Gastrocnemius medialis (tissue), 4 donors: ENCODE data around the gene TESK2. TPM values are rescaled to one million over a fixed set of nuclear protein-coding genes. Genes with fewer than 3 reads are reported as not detected.

Experiments
- ATAC-seq, 2 donors: fragments of 150-250 bp; one replicate each; pipeline ENCODE4 v1.9.1; 2016
- DNase-seq, 2 donors: peaks; one replicate each; pipeline ENCODE4 v3.0.0-alpha.2; 2019
- H3K27ac ChIP-seq, 4 donors: fragments of 200-600 bp; sonication (generic); 1 replicate in 1 of 4; 2 replicates in 3 of 4; pipeline ENCODE4 v1.5.1; 2016 to 2018; ENCODE audit warnings: mild to moderate bottlenecking in 2 of 4, moderate library complexity in 1 of 4
- H3K27me3 ChIP-seq, 3 donors: fragments of 200-600 bp; sonication (generic) in 2 of 3; 1 replicate in 1 of 3; 2 replicates in 2 of 3; pipeline versions ENCODE4 v1.5.1 to v1.6.0; 2016 to 2019; ENCODE audit warnings: mild to moderate bottlenecking in 1 of 3, moderate library complexity in 1 of 3
- H3K36me3 ChIP-seq, 2 donors: fragments of 200-600 bp; sonication (generic) in 1 of 2; one replicate each; pipeline ENCODE4 v1.5.1; 2017 to 2018
- H3K4me1 ChIP-seq, 2 donors: fragments of 200-600 bp; sonication (generic) in 1 of 2; one replicate each; pipeline ENCODE4 v1.5.1; 2016 to 2017; ENCODE audit warnings: mild to moderate bottlenecking in 2 of 2
- H3K4me3 ChIP-seq, 4 donors: fragments of 200-600 bp; sonication (generic) in 3 of 4; 1 replicate in 1 of 4; 2 replicates in 3 of 4; pipeline ENCODE4 v1.5.1; 2016 to 2019; ENCODE audit warnings: mild to moderate bottlenecking in 2 of 4
- H3K9me3 ChIP-seq, 3 donors: fragments of 200-600 bp; sonication (generic) in 2 of 3; 1 replicate in 1 of 3; 2 replicates in 2 of 3; pipeline ENCODE4 v1.5.1; 2016 to 2019
- POLR2A ChIP-seq, 2 donors: fragments of 450-650 bp; IDR thresholded peaks; one replicate each; pipeline ENCODE4 v1.6.1; 2017; ENCODE audit warnings: antibody characterized with exemption in 2 of 2, mild to moderate bottlenecking in 2 of 2, moderate library complexity in 2 of 2
- in situ Hi-C, 4 donors: fragments of 200-750 bp; cut with MboI; loops; one replicate each; pipeline versions ENCODE4 v1.15.0 to v1.8.0; 2017; ENCODE audit warnings: low sequenced_read_pairs in 4 of 4
- intact Hi-C: fragments of 100-400 bp; cut with DNase I; formaldehyde crosslinking; loops from one replicate; pipeline ENCODE4 v1.15.1; 2023; ENCODE audit warnings: low total_unique reads
- total RNA-seq, 4 donors: library from RNA; depleted of rRNA; stranded (reverse); fragments of >200 nt; gene quantifications; one replicate each; pipeline versions ENCODE4 v1.1.0 to v1.2.3, GENCODE V29; 2016
- TF ChIP-seq, protein P1 (sequence below), 5 experiments: fragments of 450-650 bp in 3 of 5; fragments of 200-600 bp in 2 of 5; sonication (generic) in 2 of 5; IDR thresholded peaks in 4 of 5; conservative IDR thresholded peaks in 1 of 5; 1 replicate in 4 of 5; 2 replicates in 1 of 5; pipeline ENCODE4 v1.5.1; 2016 to 2019; ENCODE audit warnings: antibody characterized with exemption in 5 of 5, mild to moderate bottlenecking in 3 of 5, moderate library complexity in 3 of 5

TESK2 gene
- total RNA-seq, 4 donors from 2014 or later = 3.4 to 5.8 (median 4.5) TPM

- DNase-seq (no peak), ATAC-seq (no peak)
- intact Hi-C loops (no loop called here), in situ Hi-C loops (loop anchor here in 2 of 4 donors (5.0 to 10.0 kb wide), 2 partner anchors 137 to 210 kb away; partner anchors contain the start of gene TESK2 (in 1 of the 2))
- Histone ChIP-seq H3K27me3 (no peaks in the 10 kb centered on the region), H3K4me1 (peaks cover 41 to 48% of the 10 kb centered on the region in 2 donors), H3K9me3 (no peaks in the 10 kb centered on the region), H3K27ac (peak overlapping the region in 3 of 4 donors; percentile 64 to 82 (median 77)), H3K4me3 (no peak overlapping the region), H3K36me3 (no peaks in the 10 kb centered on the region)
- TF ChIP-seq POLR2A (IDR thresholded peaks at IDR 0.05) = no peak
- TF ChIP-seq, protein P1, sequence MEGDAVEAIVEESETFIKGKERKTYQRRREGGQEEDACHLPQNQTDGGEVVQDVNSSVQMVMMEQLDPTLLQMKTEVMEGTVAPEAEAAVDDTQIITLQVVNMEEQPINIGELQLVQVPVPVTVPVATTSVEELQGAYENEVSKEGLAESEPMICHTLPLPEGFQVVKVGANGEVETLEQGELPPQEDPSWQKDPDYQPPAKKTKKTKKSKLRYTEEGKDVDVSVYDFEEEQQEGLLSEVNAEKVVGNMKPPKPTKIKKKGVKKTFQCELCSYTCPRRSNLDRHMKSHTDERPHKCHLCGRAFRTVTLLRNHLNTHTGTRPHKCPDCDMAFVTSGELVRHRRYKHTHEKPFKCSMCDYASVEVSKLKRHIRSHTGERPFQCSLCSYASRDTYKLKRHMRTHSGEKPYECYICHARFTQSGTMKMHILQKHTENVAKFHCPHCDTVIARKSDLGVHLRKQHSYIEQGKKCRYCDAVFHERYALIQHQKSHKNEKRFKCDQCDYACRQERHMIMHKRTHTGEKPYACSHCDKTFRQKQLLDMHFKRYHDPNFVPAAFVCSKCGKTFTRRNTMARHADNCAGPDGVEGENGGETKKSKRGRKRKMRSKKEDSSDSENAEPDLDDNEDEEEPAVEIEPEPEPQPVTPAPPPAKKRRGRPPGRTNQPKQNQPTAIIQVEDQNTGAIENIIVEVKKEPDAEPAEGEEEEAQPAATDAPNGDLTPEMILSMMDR (IDR thresholded peaks at IDR 0.05 in 4 of 5, conservative IDR thresholded peaks at IDR 0.05 in 1 of 5) = no peak
Measured at GRCh38 chr1:45354838-45355237, 136.1 kb downstream of the TESK2 start.

GRCh38 chr1:45353685-45354084 lies 137.3 kb downstream of the TESK2 start:
- DNase-seq (peak; percentile 43 to 48), ATAC-seq (peak in 1 of 2 donors; percentile 67)
- peak overlapping the region; percentile 70 to 86 (median 80) for H3K27ac ChIP-seq
- no peak overlapping the region for H3K4me3 ChIP-seq
- H3K4me1 ChIP-seq = peaks cover 47 to 54% of the 10 kb centered on the region in 2 donors
- no peaks in the 10 kb centered on the region for H3K27me3 ChIP-seq
- intact Hi-C loops (no loop called here), in situ Hi-C loops (loop anchor here in 1 of 4 donors (10.0 kb wide), 1 partner anchor 211 kb away; no protein-coding TSS in a partner anchor)
- TF ChIP-seq POLR2A (IDR thresholded peaks at IDR 0.05) = no peak
- TF ChIP-seq, protein P1 (IDR thresholded peaks at IDR 0.05 in 4 of 5, conservative IDR thresholded peaks at IDR 0.05 in 1 of 5) = no peak
- no peaks in the 10 kb centered on the region for H3K36me3 ChIP-seq
- H3K9me3 ChIP-seq = no peaks in the 10 kb centered on the region

DNA sequence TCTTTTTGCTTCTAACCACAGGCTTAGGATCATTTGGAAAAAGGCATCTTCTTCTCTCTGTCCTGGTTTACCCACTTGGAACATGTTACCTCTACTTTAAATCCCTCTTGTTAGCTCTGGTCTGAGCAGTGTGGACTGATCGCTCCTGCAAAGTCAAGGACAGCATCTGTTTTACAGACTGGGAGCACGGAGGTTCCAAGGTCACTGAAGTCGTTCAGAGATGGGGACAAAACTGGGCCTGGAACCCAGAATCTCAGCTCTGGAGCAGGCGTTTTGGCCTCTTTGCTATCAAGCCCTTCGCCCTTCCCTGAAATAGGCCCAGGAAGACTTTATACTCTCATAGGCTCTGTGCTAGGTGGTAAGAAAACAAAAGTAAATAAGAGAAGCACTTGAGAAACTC lies 139.5 kb downstream of the TESK2 start:
- intact Hi-C loops = no loop called here
- ATAC-seq (no peak), DNase-seq (no peak)
- Histone ChIP-seq H3K4me3 (no peak overlapping the region), H3K4me1 (peaks cover 64 to 69% of the 10 kb centered on the region in 2 donors), H3K27me3 (no peaks in the 10 kb centered on the region), H3K36me3 (no peaks in the 10 kb centered on the region), H3K9me3 (no peaks in the 10 kb centered on the region), H3K27ac (peak overlapping the region in 3 of 4 donors; percentile 80 to 87 (median 86))
- in situ Hi-C loops = loop anchor here in 1 of 4 donors (10.0 kb wide), 1 partner anchor 213 kb away; no protein-coding TSS in a partner anchor
- TF ChIP-seq, protein P1 (IDR thresholded peaks at IDR 0.05 in 4 of 5, conservative IDR thresholded peaks at IDR 0.05 in 1 of 5) = no peak

DNA sequence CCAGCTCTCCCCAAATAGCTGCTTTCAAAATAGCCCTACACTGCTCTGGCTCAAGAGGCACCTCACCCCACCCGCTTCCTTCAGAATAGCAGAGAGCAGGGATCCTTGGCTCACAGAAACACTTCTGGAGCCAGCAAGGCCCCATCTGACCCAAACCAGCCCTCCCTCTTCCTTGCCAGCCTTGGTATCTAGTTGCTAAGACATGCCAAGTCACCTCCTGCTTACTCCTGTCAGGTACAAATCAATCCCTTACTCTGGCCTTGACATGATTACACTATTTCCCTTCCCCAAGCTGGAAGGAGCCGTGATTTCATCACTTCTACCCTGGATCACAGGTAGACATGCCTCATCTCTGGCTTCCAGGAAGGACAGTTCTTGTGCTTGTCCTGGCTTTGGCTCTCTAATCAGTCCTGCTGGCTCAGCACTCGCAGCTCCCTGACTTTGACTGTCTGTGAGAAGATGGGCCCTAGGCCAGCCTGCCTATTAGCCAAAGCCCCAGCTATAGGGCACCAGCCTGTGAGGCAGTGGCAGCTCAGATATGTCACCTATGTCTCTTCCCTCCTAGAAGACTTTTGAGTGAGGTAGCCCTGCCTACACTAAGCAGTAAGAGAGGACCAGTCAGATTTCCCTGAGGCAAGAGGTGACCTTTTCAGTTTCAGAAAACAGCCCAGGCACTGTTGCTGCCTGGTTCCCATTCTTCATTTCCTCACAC lies 141.8 kb downstream of the TESK2 start:
- peak overlapping the region; percentile 80 to 88 (median 86) for H3K27ac ChIP-seq
- no peaks in the 10 kb centered on the region for H3K27me3 ChIP-seq
- peaks cover 0 to 12% of the 10 kb centered on the region in 2 donors for H3K36me3 ChIP-seq
- ATAC-seq (peak; percentile 82 to 84), DNase-seq (peak; percentile 78 to 91)
- peaks cover 49 to 56% of the 10 kb centered on the region in 2 donors for H3K4me1 ChIP-seq
- TF ChIP-seq POLR2A (IDR thresholded peaks at IDR 0.05) = no peak
- TF ChIP-seq, protein P1 (IDR thresholded peaks at IDR 0.05 in 4 of 5, conservative IDR thresholded peaks at IDR 0.05 in 1 of 5) = no peak
- no peaks in the 10 kb centered on the region for H3K9me3 ChIP-seq
- in situ Hi-C loops = no loop called here
- intact Hi-C loops = loop anchor here (10.0 kb wide), 1 partner anchor 336 kb away; the partner anchor contains the start of genes GPBP1L1 and TMEM69
- H3K4me3 ChIP-seq = no peak overlapping the region
